Gastrocnemius medialis (tissue), 4 donors: ENCODE results near the gene ADCY2. TPM values are rescaled to one million over a fixed set of nuclear protein-coding genes. Genes with fewer than 3 reads are reported as not detected.
"Not testable (repeated sequence)": the region's sequence is repeated elsewhere in the genome, so short reads cannot be mapped to it uniquely, and the experiment has no call there.

Source experiments
- ATAC-seq, 2 donors: fragments of 150-250 bp; one replicate each; pipeline ENCODE4 v1.9.1; 2016
- DNase-seq, 2 donors: peaks; one replicate each; pipeline ENCODE4 v3.0.0-alpha.2; 2019
- H3K27ac ChIP-seq, 4 donors: fragments of 200-600 bp; sonication (generic); 1 replicate in 1 of 4; 2 replicates in 3 of 4; pipeline ENCODE4 v1.5.1; 2016 to 2018; ENCODE audit warnings: mild to moderate bottlenecking in 2 of 4, moderate library complexity in 1 of 4
- H3K27me3 ChIP-seq, 3 donors: fragments of 200-600 bp; sonication (generic) in 2 of 3; 1 replicate in 1 of 3; 2 replicates in 2 of 3; pipeline versions ENCODE4 v1.5.1 to v1.6.0; 2016 to 2019; ENCODE audit warnings: mild to moderate bottlenecking in 1 of 3, moderate library complexity in 1 of 3
- H3K36me3 ChIP-seq, 2 donors: fragments of 200-600 bp; sonication (generic) in 1 of 2; one replicate each; pipeline ENCODE4 v1.5.1; 2017 to 2018
- H3K4me1 ChIP-seq, 2 donors: fragments of 200-600 bp; sonication (generic) in 1 of 2; one replicate each; pipeline ENCODE4 v1.5.1; 2016 to 2017; ENCODE audit warnings: mild to moderate bottlenecking in 2 of 2
- H3K4me3 ChIP-seq, 4 donors: fragments of 200-600 bp; sonication (generic) in 3 of 4; 1 replicate in 1 of 4; 2 replicates in 3 of 4; pipeline ENCODE4 v1.5.1; 2016 to 2019; ENCODE audit warnings: mild to moderate bottlenecking in 2 of 4
- H3K9me3 ChIP-seq, 3 donors: fragments of 200-600 bp; sonication (generic) in 2 of 3; 1 replicate in 1 of 3; 2 replicates in 2 of 3; pipeline ENCODE4 v1.5.1; 2016 to 2019
- CTCF ChIP-seq, 5 experiments: fragments of 450-650 bp in 3 of 5; fragments of 200-600 bp in 2 of 5; sonication (generic) in 2 of 5; IDR thresholded peaks in 4 of 5; conservative IDR thresholded peaks in 1 of 5; 1 replicate in 4 of 5; 2 replicates in 1 of 5; pipeline ENCODE4 v1.5.1; 2016 to 2019; ENCODE audit warnings: antibody characterized with exemption in 5 of 5, mild to moderate bottlenecking in 3 of 5, moderate library complexity in 3 of 5
- POLR2A ChIP-seq, 2 donors: fragments of 450-650 bp; IDR thresholded peaks; one replicate each; pipeline ENCODE4 v1.6.1; 2017; ENCODE audit warnings: antibody characterized with exemption in 2 of 2, mild to moderate bottlenecking in 2 of 2, moderate library complexity in 2 of 2
- in situ Hi-C, 4 donors: fragments of 200-750 bp; cut with MboI; loops; one replicate each; pipeline versions ENCODE4 v1.15.0 to v1.8.0; 2017; ENCODE audit warnings: low sequenced_read_pairs in 4 of 4
- intact Hi-C: fragments of 100-400 bp; cut with DNase I; formaldehyde crosslinking; loops from one replicate; pipeline ENCODE4 v1.15.1; 2023; ENCODE audit warnings: low total_unique reads
- total RNA-seq, 4 donors: library from RNA; depleted of rRNA; stranded (reverse); fragments of >200 nt; gene quantifications; one replicate each; pipeline versions ENCODE4 v1.1.0 to v1.2.3, GENCODE V29; 2016

ADCY2 gene
- total RNA-seq, 4 donors from 2014 or later: 24.3 to 50.1 (median 36.5) TPM

- H3K27me3 ChIP-seq: no peaks in the 10 kb centered on the region
- intact Hi-C loops (no loop called here), in situ Hi-C loops (no loop called here)
- TF ChIP-seq CTCF (IDR thresholded peaks at IDR 0.05 in 4 of 5, conservative IDR thresholded peaks at IDR 0.05 in 1 of 5) (no peak), POLR2A (IDR thresholded peaks at IDR 0.05) (no peak)
- no peak overlapping the region for H3K4me3 ChIP-seq
- no peak for DNase-seq
- no peaks in the 10 kb centered on the region for H3K9me3 ChIP-seq
- H3K36me3 ChIP-seq: no peaks in the 10 kb centered on the region
- H3K27ac ChIP-seq: peak overlapping the region; percentile 88 to 94 (median 92)
- no peak for ATAC-seq
- H3K4me1 ChIP-seq: peaks cover 90 to 97% of the 10 kb centered on the region in 2 donors
These were observed 26.6 kb downstream of the ADCY2 start for GRCh38 chr5:7422316-7423106.

GRCh38 chr5:7423231-7423630 lies 27.3 kb downstream of the ADCY2 start:
- DNase-seq, ATAC-seq, H3K4me3 ChIP-seq, in situ Hi-C loops, H3K9me3 ChIP-seq, intact Hi-C loops, H3K27me3 ChIP-seq, H3K36me3 ChIP-seq: not testable (repeated sequence)
- H3K4me1 ChIP-seq: peaks cover 87 to 97% of the 10 kb centered on the region in 2 donors
- peak overlapping the region; percentile 65 to 94 (median 89) for H3K27ac ChIP-seq

- intact Hi-C loops: no loop called here
- Histone ChIP-seq H3K27ac (peak overlapping the region; percentile 79 to 94 (median 89)), H3K27me3 (no peaks in the 10 kb centered on the region), H3K9me3 (no peaks in the 10 kb centered on the region), H3K4me1 (peaks cover 71 to 79% of the 10 kb centered on the region in 2 donors), H3K4me3 (no peak overlapping the region), H3K36me3 (no peaks in the 10 kb centered on the region)
- peak; percentile 70 to 76 for ATAC-seq
- TF ChIP-seq POLR2A (IDR thresholded peaks at IDR 0.05) (no peak), CTCF (IDR thresholded peaks at IDR 0.05 in 4 of 5, conservative IDR thresholded peaks at IDR 0.05 in 1 of 5) (no peak)
- in situ Hi-C loops: no loop called here
- DNase-seq: peak; percentile 41 to 54
These were observed 29.9 kb downstream of the ADCY2 start for GRCh38 chr5:7425830-7426229.

GRCh38 chr5:7426284-7426683 lies 30.3 kb downstream of the ADCY2 start:
- Histone ChIP-seq H3K27me3 (no peaks in the 10 kb centered on the region), H3K27ac (peak overlapping the region; percentile 79 to 94 (median 89)), H3K4me3 (no peak overlapping the region), H3K9me3 (no peaks in the 10 kb centered on the region), H3K4me1 (peaks cover 70 to 74% of the 10 kb centered on the region in 2 donors), H3K36me3 (no peaks in the 10 kb centered on the region)
- intact Hi-C loops: no loop called here
- in situ Hi-C loops: no loop called here
- ATAC-seq (peak; percentile 66 to 82), DNase-seq (no peak)
- no peak for TF ChIP-seq POLR2A (IDR thresholded peaks at IDR 0.05)
- TF ChIP-seq CTCF (IDR thresholded peaks at IDR 0.05 in 4 of 5, conservative IDR thresholded peaks at IDR 0.05 in 1 of 5): no peak

GRCh38 chr5:7434914-7435313 lies 39.0 kb downstream of the ADCY2 start:
- Histone ChIP-seq H3K27me3 (no peaks in the 10 kb centered on the region), H3K4me1 (peaks cover 55 to 56% of the 10 kb centered on the region in 2 donors), H3K9me3 (no peaks in the 10 kb centered on the region), H3K27ac (peak overlapping the region; percentile 88 to 94 (median 90)), H3K4me3 (peak overlapping the region in 3 of 4 donors; percentile 8 to 29 (median 18)), H3K36me3 (no peaks in the 10 kb centered on the region)
- in situ Hi-C loops (no loop called here), intact Hi-C loops (loop anchor here (1.0 kb wide), 1 partner anchor 38 kb away; no protein-coding TSS in a partner anchor)
- DNase-seq (peak in 1 of 2 donors; percentile 73), ATAC-seq (peak; percentile 66 to 83)
- TF ChIP-seq CTCF (IDR thresholded peaks at IDR 0.05 in 4 of 5, conservative IDR thresholded peaks at IDR 0.05 in 1 of 5) (no peak), POLR2A (IDR thresholded peaks at IDR 0.05) (peak in 1 of 2 donors; percentile 31)
